HG03025 (cell line): ENCODE results near the gene IL1RAPL1.

Source experiments
- ATAC-seq: cut with Tn5 transposase; IDR thresholded peaks from one replicate; pipeline ENCODE4 v1.9.1; 2021; ENCODE audit warnings: mild to moderate bottlenecking, moderate library complexity; ENCODE audit not compliant: unreplicated experiment, low FRiP score

IL1RAPL1 gene

GRCh38 chrX:28625223-28625622, 38.0 kb downstream of the IL1RAPL1 start:
- ATAC-seq, result no peak

DNA sequence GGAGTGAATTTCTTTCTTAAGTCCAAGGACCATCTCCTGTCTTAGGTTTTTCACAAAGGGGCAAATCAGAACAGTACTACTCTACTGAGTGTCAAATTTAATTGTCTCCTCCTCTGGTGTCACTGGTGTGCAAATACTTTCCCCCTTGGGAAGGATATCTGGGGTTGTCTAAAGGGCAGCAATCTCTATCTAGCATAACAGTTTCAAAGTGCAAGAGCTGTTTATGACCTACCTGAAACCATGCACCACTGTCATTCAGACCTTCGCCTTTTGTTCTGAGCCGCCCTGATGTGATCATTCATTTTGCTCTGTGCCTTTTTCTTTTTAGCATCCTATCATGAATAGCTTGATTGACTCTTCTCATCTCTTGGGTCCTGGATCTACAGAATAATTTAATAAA, 39.3 kb downstream of the IL1RAPL1 start:
- ATAC-seq, result no peak

DNA sequence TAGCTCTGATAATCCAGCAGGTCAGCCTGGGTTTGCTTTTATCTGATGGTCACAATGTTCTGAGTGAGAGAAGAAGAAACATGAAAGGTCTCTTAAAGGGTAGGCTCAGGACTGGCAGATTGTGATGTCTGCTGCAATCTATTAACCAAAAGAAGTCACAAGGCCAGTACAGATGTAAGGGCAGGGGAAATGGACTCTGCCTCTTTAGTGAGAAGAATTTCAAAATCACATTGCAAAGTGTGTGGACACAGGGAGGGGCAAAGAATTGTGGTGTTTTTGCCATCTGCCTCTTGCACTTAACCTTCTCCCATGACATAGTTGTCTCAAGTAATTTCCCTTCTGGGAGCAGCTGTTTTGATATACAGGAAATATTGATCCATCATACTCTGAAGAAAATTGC, 40.9 kb downstream of the IL1RAPL1 start:
- no peak for ATAC-seq

- no peak for ATAC-seq
Measured at GRCh38 chrX:28638775-28639174, 51.5 kb downstream of the IL1RAPL1 start.

DNA sequence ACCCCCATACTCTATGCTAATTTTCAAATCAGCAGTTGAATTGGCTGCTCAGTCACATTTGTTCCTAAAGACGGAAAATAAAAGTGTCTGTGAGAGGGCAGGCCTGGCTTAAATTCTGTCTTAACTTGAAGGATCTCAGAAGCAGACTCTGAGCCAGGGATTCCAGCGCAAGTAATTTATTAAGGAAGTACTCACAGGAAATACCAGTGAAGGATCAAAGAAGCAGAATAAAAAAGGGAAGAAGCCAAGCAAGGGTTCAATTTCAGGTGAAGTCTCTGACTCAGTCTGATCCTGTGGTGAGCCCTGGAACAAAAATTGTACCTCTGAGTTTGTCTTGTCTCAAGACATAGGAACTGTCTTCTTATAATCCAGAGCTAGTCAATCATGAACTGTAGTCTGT, 52.2 kb downstream of the IL1RAPL1 start:
- no peak for ATAC-seq

DNA sequence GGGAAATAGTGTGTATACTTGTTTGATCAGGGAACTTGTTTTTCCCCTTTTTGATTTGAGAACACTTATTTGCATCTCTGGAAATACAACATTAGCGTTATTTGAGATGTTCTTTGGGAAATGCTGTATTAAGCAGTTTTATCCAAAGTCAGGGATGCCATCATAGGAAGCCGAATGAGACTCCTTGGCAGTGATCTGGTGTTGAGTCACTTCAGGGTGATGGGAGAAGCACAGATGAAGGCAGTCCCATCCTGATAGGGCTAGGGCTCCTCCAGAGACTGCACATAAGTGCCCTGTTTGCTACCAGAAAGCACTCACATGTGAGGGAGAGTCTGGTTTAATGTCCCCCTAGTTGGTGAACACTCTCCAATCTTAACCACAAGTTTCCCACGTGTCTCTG, 62.3 kb downstream of the IL1RAPL1 start:
- no peak for ATAC-seq

GRCh38 chrX:28651186-28651585, 63.9 kb downstream of the IL1RAPL1 start:
- ATAC-seq, result no peak

- ATAC-seq, result no peak
Measured at GRCh38 chrX:28659269-28659668, 72.0 kb downstream of the IL1RAPL1 start.

GRCh38 chrX:28665778-28666177, 78.5 kb downstream of the IL1RAPL1 start:
- no peak for ATAC-seq

DNA sequence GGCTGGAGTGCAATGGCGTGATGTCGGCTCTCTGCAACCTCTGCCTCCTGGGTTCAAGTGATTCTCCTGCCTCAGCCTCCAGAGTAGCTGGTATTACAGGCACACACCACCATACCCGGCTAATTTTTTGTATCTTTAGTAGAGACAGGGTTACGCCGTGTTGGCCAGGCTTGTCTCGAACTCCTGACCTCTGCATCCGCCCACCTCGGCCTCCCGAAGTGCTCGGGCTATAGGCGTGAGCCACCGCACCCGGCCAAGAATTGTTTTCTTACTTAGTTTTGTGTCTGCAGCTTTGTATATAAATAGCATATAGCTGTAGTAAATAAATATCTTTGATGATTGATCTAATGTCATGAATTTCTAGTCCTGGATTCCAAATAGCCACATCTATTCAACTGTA, 81.1 kb downstream of the IL1RAPL1 start:
- no peak for ATAC-seq

DNA sequence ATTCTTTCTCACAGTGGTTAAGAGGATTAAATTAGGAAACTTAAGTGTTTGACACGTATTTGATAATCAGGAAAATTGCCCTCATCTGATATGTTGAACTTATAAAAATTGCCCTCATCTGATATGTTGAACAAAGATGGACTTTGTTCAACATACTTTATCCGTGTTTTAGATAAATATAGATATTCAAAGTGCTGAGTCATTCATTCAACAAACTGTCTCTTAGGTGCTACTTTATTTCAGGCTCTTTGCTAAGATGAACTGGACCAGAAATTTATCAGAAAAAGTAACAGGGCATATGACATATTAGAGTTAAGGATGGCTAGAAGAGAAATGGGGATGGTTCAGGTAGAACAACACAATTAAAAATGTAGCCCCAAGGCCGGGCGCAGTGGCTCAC, 81.7 kb downstream of the IL1RAPL1 start:
- ATAC-seq, result no peak

- ATAC-seq, result no peak
Measured at GRCh38 chrX:28670074-28670473, 82.8 kb downstream of the IL1RAPL1 start.

- no peak for ATAC-seq
Measured at GRCh38 chrX:28675173-28675572, 87.9 kb downstream of the IL1RAPL1 start.

DNA sequence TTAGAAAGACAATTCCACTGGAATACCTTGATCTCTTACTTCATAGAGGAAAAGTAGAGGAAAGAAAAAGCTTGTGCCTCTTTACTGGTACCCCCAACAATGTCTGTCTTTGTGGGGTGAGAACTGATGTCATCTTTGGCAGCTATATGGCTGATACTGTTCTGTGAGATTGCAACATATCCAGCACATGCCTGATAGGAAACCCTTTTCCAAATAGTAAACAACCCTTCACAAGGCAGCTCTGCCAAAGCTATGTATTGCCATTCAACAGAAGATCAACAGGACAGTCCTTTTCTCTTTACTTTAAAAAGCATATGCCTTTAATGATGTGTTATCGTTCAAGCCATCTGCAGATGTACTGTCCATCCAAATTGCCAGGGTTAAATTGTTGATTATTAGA, 105.9 kb downstream of the IL1RAPL1 start:
- ATAC-seq, result no peak

DNA sequence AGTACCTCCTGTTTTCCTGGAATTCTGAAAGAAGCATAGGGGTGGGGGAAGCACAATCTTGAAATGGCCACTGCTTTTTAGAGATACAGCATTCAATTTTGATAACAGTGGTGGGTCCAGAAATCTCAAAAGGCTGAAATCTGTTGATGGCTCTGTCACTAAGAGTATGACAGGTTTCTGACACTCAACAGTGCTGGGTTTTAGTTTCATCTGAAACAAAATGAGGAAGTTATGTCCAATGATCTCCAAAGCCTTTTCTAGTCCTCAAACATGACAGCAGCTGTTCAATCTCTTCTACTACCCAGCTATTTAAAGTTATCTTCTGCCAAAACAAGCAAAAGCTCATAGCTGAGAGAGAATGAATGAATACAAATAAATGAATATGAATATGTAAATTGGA, 110.5 kb downstream of the IL1RAPL1 start:
- no peak for ATAC-seq

DNA sequence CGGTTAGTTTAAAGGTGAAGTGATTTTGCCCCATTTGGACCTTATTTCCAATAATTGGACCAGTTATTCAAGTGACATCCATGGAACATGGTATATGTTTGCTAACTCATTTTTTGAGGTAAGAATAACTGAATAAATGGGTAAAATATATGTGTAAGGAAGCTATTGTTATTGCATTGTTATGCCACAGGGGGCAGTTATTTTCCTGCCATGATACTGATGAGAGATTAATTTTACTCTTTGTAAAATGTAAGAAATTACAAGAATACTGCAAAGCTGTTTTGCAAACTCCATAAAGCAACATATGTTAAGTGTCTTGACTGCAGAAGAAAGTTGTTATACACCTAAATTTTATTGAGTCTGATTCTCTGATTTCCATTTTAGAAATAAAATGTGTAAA, 114.0 kb downstream of the IL1RAPL1 start:
- ATAC-seq, result no peak

DNA sequence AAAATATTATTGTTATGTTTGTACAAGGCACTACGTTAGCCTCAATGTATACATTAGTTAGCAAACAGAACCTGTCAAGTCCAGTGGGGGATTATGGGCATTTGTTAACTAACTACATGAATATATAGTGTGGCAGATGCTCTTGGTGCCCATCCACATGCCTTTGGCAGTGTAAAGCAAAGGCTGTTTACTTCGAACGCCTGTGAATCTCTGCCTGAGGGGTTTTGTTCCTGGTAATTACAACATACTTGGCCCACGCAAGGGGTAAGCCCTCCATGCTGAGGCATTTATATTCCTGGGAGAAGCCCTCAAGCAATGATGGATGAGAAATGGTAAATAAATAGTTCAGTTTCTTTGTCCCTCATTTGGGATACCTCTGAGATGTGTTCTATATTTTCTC, 119.7 kb downstream of the IL1RAPL1 start:
- ATAC-seq, result no peak

DNA sequence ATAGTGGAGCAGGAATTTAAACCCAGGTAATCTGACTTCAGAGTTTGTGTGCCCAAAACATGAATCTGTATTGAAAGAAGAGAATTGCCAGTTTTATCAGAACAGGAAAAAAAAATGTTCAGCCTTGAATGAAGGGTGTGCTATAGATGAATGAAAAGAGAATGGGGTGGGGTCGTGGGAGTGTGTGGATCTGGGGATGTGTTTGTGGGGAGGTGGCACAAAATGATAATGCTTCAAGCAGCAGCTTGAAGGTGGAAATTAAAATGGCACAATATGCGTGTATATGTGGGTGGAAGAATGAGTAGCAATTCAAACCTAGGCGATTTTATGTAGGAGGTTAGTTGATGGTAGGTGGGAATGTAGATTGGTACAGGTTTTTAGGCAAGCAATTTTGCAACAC, 122.2 kb downstream of the IL1RAPL1 start:
- no peak for ATAC-seq

GRCh38 chrX:28717864-28718263, 130.6 kb downstream of the IL1RAPL1 start:
- no peak for ATAC-seq

DNA sequence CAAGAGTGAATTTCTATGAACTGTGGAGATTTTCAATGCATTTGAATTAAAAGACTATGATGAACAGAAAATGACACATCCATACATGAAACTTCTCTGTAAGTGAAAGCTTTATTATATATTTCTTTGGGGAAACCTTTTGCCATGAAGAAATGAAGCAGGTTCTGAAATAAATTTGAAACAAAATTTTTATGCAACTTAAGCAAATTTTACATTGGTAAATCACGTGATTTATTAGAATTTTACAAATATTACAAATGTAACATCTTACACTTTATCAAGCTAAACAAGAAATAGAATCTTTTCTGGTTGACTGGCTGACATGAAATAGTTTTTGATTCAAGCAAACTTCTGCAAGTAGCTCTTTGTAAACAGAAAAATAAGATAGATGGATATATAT, 131.2 kb downstream of the IL1RAPL1 start:
- no peak for ATAC-seq

DNA sequence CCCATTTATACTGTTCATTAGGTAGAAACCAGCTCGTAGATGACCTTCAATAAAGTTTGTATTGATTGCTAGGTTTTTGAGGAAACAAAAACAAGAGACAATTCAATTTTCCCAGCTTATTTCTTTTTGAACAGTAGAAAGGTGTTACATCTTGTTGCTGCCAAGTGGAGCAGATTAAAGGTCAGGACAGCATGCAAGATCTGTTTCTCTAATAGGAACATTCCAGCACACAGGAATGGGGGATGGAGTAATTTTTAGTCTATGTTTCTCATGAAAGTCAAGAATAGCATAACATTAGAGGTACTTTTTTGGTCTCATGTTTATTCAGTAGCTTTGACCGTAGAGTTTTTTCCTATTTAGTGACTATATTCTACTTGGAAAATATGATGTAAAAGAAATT, 132.4 kb downstream of the IL1RAPL1 start:
- ATAC-seq, result no peak

DNA sequence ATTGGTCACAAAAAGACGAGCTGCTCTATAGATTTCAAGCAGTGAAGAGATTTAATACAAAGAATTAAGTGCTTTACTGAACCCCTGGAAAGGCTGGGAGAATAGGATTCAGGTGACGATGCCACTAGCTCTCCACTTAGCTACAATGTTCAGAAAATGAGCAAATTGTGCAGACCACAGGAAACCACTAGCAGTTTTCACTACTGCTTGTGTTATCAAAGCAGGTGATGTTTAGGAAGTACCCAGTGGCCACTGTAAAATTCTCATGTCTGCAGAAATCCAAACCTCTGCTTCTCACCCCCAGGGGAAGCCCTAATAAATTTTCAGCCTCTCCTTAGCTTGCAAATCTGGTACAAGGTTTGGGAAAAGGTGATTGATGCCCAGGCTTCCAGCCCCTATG, 165.1 kb downstream of the IL1RAPL1 start:
- ATAC-seq, result no peak

GRCh38 chrX:28756175-28756574, 168.9 kb downstream of the IL1RAPL1 start:
- no peak for ATAC-seq

GRCh38 chrX:28756647-28757046, 169.4 kb downstream of the IL1RAPL1 start:
- no peak for ATAC-seq
